ENCODE measurements around the gene FREM3.
"Not testable (repeated sequence)": the region's sequence is repeated elsewhere in the genome, so short reads cannot be mapped to it uniquely, and the experiment has no call there.

The FREM3 gene

GRCh38 chr4:143726714-143727113 lies 26.2 kb upstream of the FREM3 start:
- Histone ChIP-seq H3K9ac (ENCODE audit: low read length) (no peak overlapping the region), H3K27me3 (replicated peaks; ENCODE audit: insufficient read depth, low read length) (no peaks in the 10 kb centered on the region), H3K4me1 (ENCODE audit: low read length) (no peaks in the 10 kb centered on the region), H3K36me3 (replicated peaks; ENCODE audit: insufficient read depth, low read length) (no peaks in the 10 kb centered on the region), H3K79me2 (ENCODE audit: low read length) (no peaks in the 10 kb centered on the region), H3K4me2 (ENCODE audit: low read depth, low read length) (no peak overlapping the region), H2AFZ (ENCODE audit: low read length) (no peak overlapping the region), H4K20me1 (ENCODE audit: insufficient read depth, low read length) (no peaks in the 10 kb centered on the region), H3K9me2 (replicated peaks; ENCODE audit: insufficient read depth, low read length) (no peaks in the 10 kb centered on the region), H3F3A (ENCODE audit: insufficient read depth, low read length) (no peaks in the 10 kb centered on the region), H3K27ac (ENCODE audit: low read length) (no peak overlapping the region), H3K9me3 (replicated peaks; ENCODE audit: insufficient read depth, low read length) (no peaks in the 10 kb centered on the region), H3K4me3 (ENCODE audit: low read length) (no peak overlapping the region)
- TF ChIP-seq EZH2phosphoT487 (IDR thresholded peaks at IDR 0.05; ENCODE audit: low read length): no peak
- TF ChIP-seq EZH2 (optimal IDR thresholded peaks at IDR 0.05; ENCODE audit: low read depth, low read length): no peak
- TF ChIP-seq, protein P1, sequence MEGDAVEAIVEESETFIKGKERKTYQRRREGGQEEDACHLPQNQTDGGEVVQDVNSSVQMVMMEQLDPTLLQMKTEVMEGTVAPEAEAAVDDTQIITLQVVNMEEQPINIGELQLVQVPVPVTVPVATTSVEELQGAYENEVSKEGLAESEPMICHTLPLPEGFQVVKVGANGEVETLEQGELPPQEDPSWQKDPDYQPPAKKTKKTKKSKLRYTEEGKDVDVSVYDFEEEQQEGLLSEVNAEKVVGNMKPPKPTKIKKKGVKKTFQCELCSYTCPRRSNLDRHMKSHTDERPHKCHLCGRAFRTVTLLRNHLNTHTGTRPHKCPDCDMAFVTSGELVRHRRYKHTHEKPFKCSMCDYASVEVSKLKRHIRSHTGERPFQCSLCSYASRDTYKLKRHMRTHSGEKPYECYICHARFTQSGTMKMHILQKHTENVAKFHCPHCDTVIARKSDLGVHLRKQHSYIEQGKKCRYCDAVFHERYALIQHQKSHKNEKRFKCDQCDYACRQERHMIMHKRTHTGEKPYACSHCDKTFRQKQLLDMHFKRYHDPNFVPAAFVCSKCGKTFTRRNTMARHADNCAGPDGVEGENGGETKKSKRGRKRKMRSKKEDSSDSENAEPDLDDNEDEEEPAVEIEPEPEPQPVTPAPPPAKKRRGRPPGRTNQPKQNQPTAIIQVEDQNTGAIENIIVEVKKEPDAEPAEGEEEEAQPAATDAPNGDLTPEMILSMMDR (IDR thresholded peaks at IDR 0.05; ENCODE audit: low read length): no peak
- DNase-seq: no peak

GRCh38 chr4:143721317-143721716 lies 20.8 kb upstream of the FREM3 start:
- Histone ChIP-seq H3K36me3 (replicated peaks; ENCODE audit: insufficient read depth, low read length) (no peaks in the 10 kb centered on the region), H3K4me3 (ENCODE audit: low read length) (no peak overlapping the region), H3K79me2 (ENCODE audit: low read length) (no peaks in the 10 kb centered on the region), H3K27ac (ENCODE audit: low read length) (no peak overlapping the region), H3F3A (ENCODE audit: insufficient read depth, low read length) (no peaks in the 10 kb centered on the region), H3K9me3 (replicated peaks; ENCODE audit: insufficient read depth, low read length) (no peaks in the 10 kb centered on the region), H3K9me2 (replicated peaks; ENCODE audit: insufficient read depth, low read length) (no peaks in the 10 kb centered on the region), H3K4me2 (ENCODE audit: low read depth, low read length) (no peak overlapping the region), H3K4me1 (ENCODE audit: low read length) (no peaks in the 10 kb centered on the region), H2AFZ (ENCODE audit: low read length) (no peak overlapping the region), H3K27me3 (replicated peaks; ENCODE audit: insufficient read depth, low read length) (no peaks in the 10 kb centered on the region), H3K9ac (ENCODE audit: low read length) (no peak overlapping the region), H4K20me1 (ENCODE audit: insufficient read depth, low read length) (no peaks in the 10 kb centered on the region)
- no peak for DNase-seq
- TF ChIP-seq, protein P1 (IDR thresholded peaks at IDR 0.05; ENCODE audit: low read length): no peak
- TF ChIP-seq EZH2phosphoT487 (IDR thresholded peaks at IDR 0.05; ENCODE audit: low read length) (no peak), EZH2 (optimal IDR thresholded peaks at IDR 0.05; ENCODE audit: low read depth, low read length) (no peak)

DNA sequence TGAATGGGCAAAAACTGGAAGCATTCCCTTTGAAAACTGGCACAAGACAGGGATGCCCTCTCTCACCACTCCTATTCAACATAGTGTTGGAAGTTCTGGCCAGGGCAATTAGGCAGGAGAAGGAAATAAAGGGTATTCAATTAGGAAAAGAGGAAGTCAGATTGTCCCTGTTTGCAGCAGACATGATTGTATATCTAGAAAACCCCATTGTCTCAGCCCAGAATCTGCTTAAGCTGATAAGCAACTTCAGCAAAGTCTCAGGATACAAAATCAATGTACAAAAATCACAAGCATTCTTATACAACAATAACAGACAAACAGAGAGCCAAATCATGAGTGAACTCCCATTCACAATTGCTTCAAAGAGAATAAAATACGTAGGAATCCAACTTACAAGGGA lies 18.3 kb upstream of the FREM3 start:
- not testable (repeated sequence) for H4K20me1 ChIP-seq (ENCODE audit: insufficient read depth, low read length); H3F3A ChIP-seq (ENCODE audit: insufficient read depth, low read length); H3K9me3 ChIP-seq (replicated peaks; ENCODE audit: insufficient read depth, low read length); H3K4me3 ChIP-seq (ENCODE audit: low read length); DNase-seq; H3K27ac ChIP-seq (ENCODE audit: low read length); H2AFZ ChIP-seq (ENCODE audit: low read length); H3K9me2 ChIP-seq (replicated peaks; ENCODE audit: insufficient read depth, low read length); H3K79me2 ChIP-seq (ENCODE audit: low read length); H3K36me3 ChIP-seq (replicated peaks; ENCODE audit: insufficient read depth, low read length); H3K4me1 ChIP-seq (ENCODE audit: low read length); H3K4me2 ChIP-seq (ENCODE audit: low read depth, low read length); H3K9ac ChIP-seq (ENCODE audit: low read length); H3K27me3 ChIP-seq (replicated peaks; ENCODE audit: insufficient read depth, low read length)

- H3K4me1 ChIP-seq (ENCODE audit: low read length): no peaks in the 10 kb centered on the region
- no peak for TF ChIP-seq EZH2phosphoT487 (IDR thresholded peaks at IDR 0.05; ENCODE audit: low read length)
- TF ChIP-seq, protein P1 (IDR thresholded peaks at IDR 0.05; ENCODE audit: low read length): no peak
- no peak for TF ChIP-seq EZH2 (optimal IDR thresholded peaks at IDR 0.05; ENCODE audit: low read depth, low read length)
- no peaks in the 10 kb centered on the region for H3K9me3 ChIP-seq (replicated peaks; ENCODE audit: insufficient read depth, low read length)
- no peak overlapping the region for H2AFZ ChIP-seq (ENCODE audit: low read length)
- no peaks in the 10 kb centered on the region for H3K36me3 ChIP-seq (replicated peaks; ENCODE audit: insufficient read depth, low read length)
- H3K4me2 ChIP-seq (ENCODE audit: low read depth, low read length): no peak overlapping the region
- no peak overlapping the region for H3K27ac ChIP-seq (ENCODE audit: low read length)
- no peaks in the 10 kb centered on the region for H3F3A ChIP-seq (ENCODE audit: insufficient read depth, low read length)
- H3K4me3 ChIP-seq (ENCODE audit: low read length): no peak overlapping the region
- no peaks in the 10 kb centered on the region for H4K20me1 ChIP-seq (ENCODE audit: insufficient read depth, low read length)
- H3K79me2 ChIP-seq (ENCODE audit: low read length): no peaks in the 10 kb centered on the region
- no peaks in the 10 kb centered on the region for H3K9me2 ChIP-seq (replicated peaks; ENCODE audit: insufficient read depth, low read length)
- no peak for DNase-seq
- H3K27me3 ChIP-seq (replicated peaks; ENCODE audit: insufficient read depth, low read length): no peaks in the 10 kb centered on the region
- no peak overlapping the region for H3K9ac ChIP-seq (ENCODE audit: low read length)
Measured at GRCh38 chr4:143713955-143714625, 13.6 kb upstream of the FREM3 start.

Data from MM.1S (cell line).